ENCODE results near the gene SLC11A2. TPM values are rescaled to one million over a fixed set of nuclear protein-coding genes. Genes with fewer than 3 reads are reported as not detected.
A peak's percentile ranks its signal among the peaks of the same experiment; 100 is the strongest.
"Not testable (repeated sequence)": the region's sequence is repeated elsewhere in the genome, so short reads cannot be mapped to it uniquely, and the experiment has no call there.

SLC11A2 gene
- total RNA-seq, 2 donors from 2014 or later = 76.1 to 94.3 TPM

DNA sequence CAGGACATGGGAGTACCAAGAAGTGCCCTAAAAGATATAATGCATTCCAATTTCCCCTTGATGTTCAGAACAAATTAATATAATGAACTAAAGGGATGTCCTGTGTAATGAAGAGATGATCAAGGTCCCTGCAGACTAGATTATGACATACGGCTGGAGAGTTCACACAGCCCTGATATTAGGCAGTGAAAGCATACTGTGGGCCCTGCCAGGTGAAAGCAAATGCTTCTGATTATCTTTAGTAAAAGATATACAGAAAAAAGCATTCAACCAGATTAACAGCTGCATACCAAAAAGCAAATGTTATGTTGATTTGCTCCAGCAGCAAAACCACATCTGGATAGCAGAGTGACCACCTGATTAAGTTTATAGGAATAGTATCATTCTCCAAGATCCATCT, 61.8 kb downstream of the SLC11A2 start:
- no peak overlapping the region for H3K4me3 Mint-ChIP-seq
- ATAC-seq = no peak
- no peaks in the 10 kb centered on the region for H3K9me3 Mint-ChIP-seq
- H3K4me1 Mint-ChIP-seq (ENCODE audit: low read depth in 2 of 2) = peaks cover 8 to 10% of the 10 kb centered on the region in 2 donors
- no peaks in the 10 kb centered on the region for H3K36me3 Mint-ChIP-seq
- no peak for DNase-seq (ENCODE audit: low spot score)
- H3K27me3 Mint-ChIP-seq = no peaks in the 10 kb centered on the region
- no peak overlapping the region for H3K27ac Mint-ChIP-seq

DNA sequence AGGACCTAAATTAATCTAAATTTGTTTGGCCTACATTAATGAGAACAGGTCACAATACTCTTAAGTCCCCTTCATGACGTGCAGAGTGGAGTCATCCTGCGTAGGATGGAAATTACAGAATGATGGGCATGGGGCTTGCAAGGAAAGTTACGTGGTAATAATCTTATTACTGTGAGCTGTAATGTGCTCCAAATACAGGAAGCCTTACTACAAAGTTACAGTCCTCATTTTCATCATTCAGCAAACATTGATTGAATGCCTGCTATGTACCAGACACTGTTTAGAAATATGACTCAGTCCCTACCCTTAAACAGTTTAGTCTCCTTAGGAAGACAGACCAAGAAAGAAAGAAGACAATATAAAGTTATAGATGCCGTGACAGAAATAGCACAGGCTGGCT, 64.5 kb downstream of the SLC11A2 start:
- H3K36me3 Mint-ChIP-seq = no peaks in the 10 kb centered on the region
- H3K27me3 Mint-ChIP-seq = no peaks in the 10 kb centered on the region
- H3K9me3 Mint-ChIP-seq = no peaks in the 10 kb centered on the region
- H3K4me1 Mint-ChIP-seq (ENCODE audit: low read depth in 2 of 2) = peaks cover 8 to 10% of the 10 kb centered on the region in 2 donors
- ATAC-seq = no peak
- no peak overlapping the region for H3K4me3 Mint-ChIP-seq
- DNase-seq (ENCODE audit: low spot score) = no peak
- H3K27ac Mint-ChIP-seq = no peak overlapping the region

DNA sequence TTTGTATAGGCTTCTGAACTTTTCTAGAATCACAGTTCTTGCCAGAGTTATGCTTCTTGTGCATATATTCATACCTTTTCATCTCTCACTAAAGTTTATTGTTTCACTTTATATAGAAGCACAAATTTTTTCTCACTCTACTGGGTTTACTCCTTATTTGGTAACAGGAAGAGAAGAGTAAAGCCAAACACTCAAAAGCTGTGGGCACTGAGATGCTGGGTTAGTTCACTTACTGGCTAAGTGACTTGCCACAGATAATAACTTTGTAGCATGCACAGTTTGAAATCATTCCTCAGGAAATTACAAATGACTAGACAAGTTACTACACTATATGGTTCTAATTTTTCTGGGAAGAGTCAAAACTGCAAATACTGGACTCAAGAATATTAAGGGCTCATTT, 66.1 kb downstream of the SLC11A2 start:
- Mint-ChIP-seq H3K9me3 (no peaks in the 10 kb centered on the region), H3K27me3 (no peaks in the 10 kb centered on the region), H3K36me3 (no peaks in the 10 kb centered on the region), H3K4me3 (no peak overlapping the region), H3K27ac (no peak overlapping the region), H3K4me1 (ENCODE audit: low read depth in 2 of 2) (peaks cover 8 to 10% of the 10 kb centered on the region in 2 donors)
- DNase-seq (ENCODE audit: low spot score) (no peak), ATAC-seq (peak in 1 of 2 donors; percentile 57)

DNA sequence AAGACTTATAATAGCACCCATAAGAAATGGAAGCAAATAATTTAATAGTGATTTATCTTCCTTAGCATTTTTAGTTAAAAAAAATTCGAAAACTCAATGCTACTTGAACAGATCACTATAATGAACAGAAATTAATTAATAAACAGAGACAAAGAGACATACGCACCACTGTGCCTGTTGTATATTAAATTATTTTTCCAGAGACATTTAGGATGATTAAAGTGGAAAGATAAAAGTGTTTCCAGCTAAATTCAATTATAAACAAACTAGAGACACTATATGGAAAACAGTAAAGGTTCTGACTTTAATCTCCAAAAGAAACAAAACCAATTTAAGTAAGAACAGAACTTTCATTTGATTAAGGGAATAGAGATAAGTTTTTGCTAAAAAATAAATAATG, 70.5 kb downstream of the SLC11A2 start:
- no peak overlapping the region for H3K27ac Mint-ChIP-seq
- ATAC-seq = no peak
- no peaks in the 10 kb centered on the region for H3K27me3 Mint-ChIP-seq
- no peaks in the 10 kb centered on the region for H3K9me3 Mint-ChIP-seq
- peaks cover 7% of the 10 kb centered on the region in 2 donors for H3K4me1 Mint-ChIP-seq (ENCODE audit: low read depth in 2 of 2)
- H3K4me3 Mint-ChIP-seq = no peak overlapping the region
- no peak for DNase-seq (ENCODE audit: low spot score)
- H3K36me3 Mint-ChIP-seq = no peaks in the 10 kb centered on the region

DNA sequence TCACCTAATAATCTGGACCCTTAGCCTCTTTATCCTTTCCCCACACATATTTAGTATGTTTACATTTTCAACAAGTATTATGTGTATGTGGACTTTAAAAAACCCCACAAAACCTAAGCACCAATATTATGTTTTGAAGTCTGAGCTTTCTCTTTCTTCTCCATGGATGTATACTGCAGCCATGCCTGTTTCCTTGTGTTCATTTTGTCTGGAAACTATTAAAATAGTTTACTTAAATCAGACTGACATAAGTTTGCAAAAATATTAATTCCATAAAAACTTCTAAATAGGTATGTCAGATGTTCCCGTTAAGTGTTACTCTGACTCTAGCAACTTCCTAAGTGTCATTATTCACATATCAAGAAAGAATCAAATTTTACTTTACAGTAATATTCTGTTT, 70.9 kb downstream of the SLC11A2 start:
- no peak overlapping the region for H3K4me3 Mint-ChIP-seq
- no peak for DNase-seq (ENCODE audit: low spot score)
- no peaks in the 10 kb centered on the region for H3K36me3 Mint-ChIP-seq
- peaks cover 3 to 4% of the 10 kb centered on the region in 2 donors for H3K4me1 Mint-ChIP-seq (ENCODE audit: low read depth in 2 of 2)
- ATAC-seq = no peak
- H3K27ac Mint-ChIP-seq = no peak overlapping the region
- H3K27me3 Mint-ChIP-seq = no peaks in the 10 kb centered on the region
- H3K9me3 Mint-ChIP-seq = no peaks in the 10 kb centered on the region

DNA sequence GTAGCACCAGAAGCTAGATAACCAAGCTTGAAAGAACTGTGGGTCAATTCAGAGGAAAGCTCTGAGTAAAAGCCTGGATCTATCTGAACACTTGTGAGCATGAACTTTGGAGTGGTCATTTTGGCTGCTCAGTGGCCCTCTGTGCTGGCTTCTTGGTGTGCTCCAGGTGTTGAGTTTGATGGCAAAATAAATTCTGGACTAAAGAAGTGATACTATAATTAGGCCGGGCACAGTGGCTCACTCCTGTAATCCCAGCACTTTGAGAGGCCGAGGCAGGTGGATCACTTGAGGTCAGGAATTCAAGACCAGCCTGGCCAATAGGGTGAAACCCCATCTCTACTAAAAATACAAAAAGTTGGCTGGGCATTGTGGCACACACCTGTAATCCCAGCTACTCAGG, 71.4 kb downstream of the SLC11A2 start:
- not testable (repeated sequence) for H3K4me3 Mint-ChIP-seq; H3K4me1 Mint-ChIP-seq (ENCODE audit: low read depth in 2 of 2); H3K9me3 Mint-ChIP-seq; DNase-seq (ENCODE audit: low spot score); H3K27me3 Mint-ChIP-seq; H3K36me3 Mint-ChIP-seq; H3K27ac Mint-ChIP-seq; ATAC-seq

DNA sequence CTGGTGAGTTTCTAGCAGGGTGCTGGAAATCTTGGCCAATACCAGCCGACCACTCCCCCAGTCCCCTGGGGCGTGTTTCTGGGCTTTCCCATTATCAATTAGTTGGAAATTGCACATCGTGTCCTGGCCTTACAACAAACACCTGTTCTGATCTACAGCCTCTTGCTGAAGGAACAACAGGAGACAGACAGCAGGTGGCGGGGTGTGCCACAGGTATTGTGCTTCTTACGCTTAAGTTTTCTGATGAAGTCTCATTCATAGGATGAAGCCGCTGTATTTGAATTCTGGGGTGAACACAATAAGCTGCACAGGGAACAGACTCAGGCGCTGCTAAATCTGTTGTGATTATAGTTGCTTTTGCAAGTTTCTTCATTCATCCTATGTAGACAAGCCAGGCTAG, 73.1 kb downstream of the SLC11A2 start:
- no peaks in the 10 kb centered on the region for H3K4me1 Mint-ChIP-seq (ENCODE audit: low read depth in 2 of 2)
- ATAC-seq = no peak
- no peaks in the 10 kb centered on the region for H3K27me3 Mint-ChIP-seq
- no peaks in the 10 kb centered on the region for H3K36me3 Mint-ChIP-seq
- H3K9me3 Mint-ChIP-seq = no peaks in the 10 kb centered on the region
- no peak for DNase-seq (ENCODE audit: low spot score)
- H3K27ac Mint-ChIP-seq = no peak overlapping the region
- no peak overlapping the region for H3K4me3 Mint-ChIP-seq

DNA sequence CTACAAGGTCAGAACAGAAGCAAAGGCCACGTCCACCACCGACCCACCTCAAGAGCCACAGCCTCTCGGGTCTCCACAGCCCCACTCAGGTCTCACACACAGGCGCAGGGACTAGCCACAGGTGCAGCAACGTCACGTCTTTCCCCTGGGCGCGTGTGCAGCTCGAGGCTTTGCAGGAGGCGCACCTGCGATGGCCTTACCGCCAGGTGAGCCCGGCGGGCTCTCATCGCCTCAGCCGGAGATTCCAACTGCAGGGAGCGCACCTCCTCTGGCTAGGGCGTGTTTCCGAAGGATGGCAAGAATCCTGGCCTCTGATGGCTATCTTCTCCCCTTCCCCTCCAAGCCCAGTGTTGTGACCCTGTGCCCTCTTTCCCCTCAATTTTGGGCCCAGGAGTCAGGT, 73.7 kb downstream of the SLC11A2 start, which contains the start of gene HIGD1C:
Gene HIGD1C (plus strand): TSS at position 35 of the 400 bp plus-strand sequence. CDS start 1,455 bp downstream, outside the sequence.
- no peak within 1 kb of the TSS for H3K4me3 Mint-ChIP-seq
- H3K27ac Mint-ChIP-seq = no peak within 1 kb of the TSS
- no peaks in the 10 kb centered on the region for H3K9me3 Mint-ChIP-seq

DNA sequence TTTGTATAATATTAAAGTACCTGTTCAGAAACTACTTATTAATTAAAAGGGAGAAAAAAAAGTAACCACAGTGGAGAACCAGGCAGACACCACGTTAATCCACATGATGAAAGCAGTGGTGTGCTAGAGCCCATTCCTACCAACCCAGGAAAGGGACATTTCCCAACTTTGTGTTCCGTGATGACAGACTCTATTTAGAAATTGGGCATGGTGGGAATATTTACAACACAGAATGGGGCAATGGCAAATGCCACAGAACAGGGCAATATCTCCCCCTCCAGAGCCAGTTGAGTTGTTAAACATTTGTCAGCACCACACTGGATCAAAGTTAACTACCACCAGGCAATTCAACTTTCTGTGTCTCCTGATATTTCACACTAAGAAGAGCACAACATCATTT, 75.1 kb downstream of the SLC11A2 start:
- Mint-ChIP-seq H3K4me3 (no peak overlapping the region), H3K9me3 (no peaks in the 10 kb centered on the region), H3K36me3 (no peaks in the 10 kb centered on the region), H3K4me1 (ENCODE audit: low read depth in 2 of 2) (no peaks in the 10 kb centered on the region), H3K27me3 (no peaks in the 10 kb centered on the region), H3K27ac (no peak overlapping the region)
- no peak for DNase-seq (ENCODE audit: low spot score)
- no peak for ATAC-seq

More for the DNA sequence above, 73.7 kb downstream of the SLC11A2 start, which contains the start of gene HIGD1C:
- no peak for DNase-seq (ENCODE audit: low spot score)
- no peak for ATAC-seq
- H3K27me3 Mint-ChIP-seq = no peaks in the 10 kb centered on the region
- no peaks in the 10 kb centered on the region for H3K36me3 Mint-ChIP-seq
- H3K4me1 Mint-ChIP-seq (ENCODE audit: low read depth in 2 of 2) = no peaks in the 10 kb centered on the region

DNA sequence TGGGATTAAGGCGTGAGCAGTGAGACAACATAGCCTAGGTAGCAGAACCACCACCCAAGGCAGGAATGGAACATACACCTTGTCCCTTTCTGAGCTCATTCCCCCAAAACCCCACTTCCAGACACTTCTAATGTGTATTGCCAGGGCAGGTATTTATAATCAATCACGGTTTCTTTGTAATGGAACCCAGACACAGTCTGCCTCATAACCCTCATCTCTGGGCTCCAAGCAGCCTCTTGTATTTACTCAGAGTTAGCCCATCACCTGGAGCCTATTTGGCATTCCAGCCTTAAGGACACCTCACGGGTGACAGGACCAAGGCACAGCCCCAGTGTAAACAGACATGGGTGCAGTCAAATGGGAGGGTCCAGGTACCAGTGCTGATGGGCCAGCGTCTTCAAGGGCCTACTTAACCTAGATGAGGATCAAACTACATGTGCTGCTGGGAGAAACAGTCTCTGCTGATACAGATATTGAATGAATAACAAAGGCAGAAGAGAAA, 76.3 kb downstream of the SLC11A2 start:
- Mint-ChIP-seq H3K27ac (no peak overlapping the region), H3K4me3 (no peak overlapping the region), H3K36me3 (no peaks in the 10 kb centered on the region), H3K27me3 (no peaks in the 10 kb centered on the region), H3K9me3 (no peaks in the 10 kb centered on the region), H3K4me1 (ENCODE audit: low read depth in 2 of 2) (no peaks in the 10 kb centered on the region)
- DNase-seq (ENCODE audit: low spot score) = no peak
- ATAC-seq = no peak

DNA sequence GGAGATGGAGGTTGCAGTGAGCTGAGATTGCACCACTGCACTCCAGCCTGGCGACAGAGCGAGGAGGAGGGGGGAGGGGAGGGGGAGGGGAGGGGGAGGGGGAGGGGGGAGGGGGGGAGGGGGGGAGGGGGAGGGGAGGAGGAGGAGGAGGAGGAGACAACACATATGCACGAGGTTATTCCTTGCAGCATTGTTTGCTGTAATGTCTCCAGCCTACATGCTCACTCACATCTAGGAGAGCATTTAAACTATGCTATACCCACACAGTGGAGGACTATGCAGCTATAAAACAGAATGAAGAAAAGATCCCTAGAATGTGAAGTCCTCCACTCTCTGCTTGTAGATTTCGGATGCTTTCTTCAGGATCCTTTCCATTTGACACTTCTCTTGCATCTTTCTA, 77.4 kb downstream of the SLC11A2 start:
- no peak overlapping the region for H3K4me3 Mint-ChIP-seq
- no peak for ATAC-seq
- no peak overlapping the region for H3K27ac Mint-ChIP-seq
- DNase-seq (ENCODE audit: low spot score) = no peak
- H3K4me1 Mint-ChIP-seq (ENCODE audit: low read depth in 2 of 2) = no peaks in the 10 kb centered on the region
- no peaks in the 10 kb centered on the region for H3K9me3 Mint-ChIP-seq
- peaks cover 1% of the 10 kb centered on the region for H3K36me3 Mint-ChIP-seq
- no peaks in the 10 kb centered on the region for H3K27me3 Mint-ChIP-seq

DNA sequence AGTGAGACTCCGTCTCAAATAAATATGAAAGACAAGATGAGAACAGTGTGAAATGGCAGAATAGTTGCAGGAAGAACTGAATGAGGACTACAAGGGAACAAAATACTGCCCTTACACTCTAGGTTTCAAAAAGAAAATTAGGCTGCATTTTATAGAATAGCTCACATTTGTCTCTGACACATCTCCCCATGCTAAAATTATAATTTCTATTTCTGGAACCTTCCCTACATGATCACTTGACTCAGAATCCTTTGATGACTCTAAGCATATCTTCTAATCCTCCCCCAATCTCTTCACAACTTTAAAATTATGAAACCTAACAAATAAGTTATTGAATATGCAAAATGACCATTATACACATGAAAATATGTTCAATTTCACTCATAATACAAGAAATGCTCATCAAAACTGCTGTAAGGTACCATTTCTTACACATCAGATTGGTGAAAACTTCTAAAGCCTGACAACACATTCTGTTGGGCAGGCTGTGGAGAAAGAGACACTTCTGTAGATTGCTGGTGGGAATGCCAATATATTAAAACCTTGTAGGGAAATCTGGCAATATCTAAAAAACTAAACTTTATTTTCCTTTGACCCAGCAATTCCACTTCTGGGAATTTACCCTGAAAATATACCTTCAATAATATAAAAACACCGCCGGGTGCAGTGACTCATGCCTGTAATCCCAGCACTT, 78.1 kb downstream of the SLC11A2 start:
- Mint-ChIP-seq H3K4me3 (no peak overlapping the region), H3K9me3 (no peaks in the 10 kb centered on the region), H3K4me1 (ENCODE audit: low read depth in 2 of 2) (no peaks in the 10 kb centered on the region), H3K36me3 (peaks cover 4% of the 10 kb centered on the region), H3K27ac (no peak overlapping the region), H3K27me3 (no peaks in the 10 kb centered on the region)
- DNase-seq (ENCODE audit: low spot score) (no peak), ATAC-seq (no peak)

DNA sequence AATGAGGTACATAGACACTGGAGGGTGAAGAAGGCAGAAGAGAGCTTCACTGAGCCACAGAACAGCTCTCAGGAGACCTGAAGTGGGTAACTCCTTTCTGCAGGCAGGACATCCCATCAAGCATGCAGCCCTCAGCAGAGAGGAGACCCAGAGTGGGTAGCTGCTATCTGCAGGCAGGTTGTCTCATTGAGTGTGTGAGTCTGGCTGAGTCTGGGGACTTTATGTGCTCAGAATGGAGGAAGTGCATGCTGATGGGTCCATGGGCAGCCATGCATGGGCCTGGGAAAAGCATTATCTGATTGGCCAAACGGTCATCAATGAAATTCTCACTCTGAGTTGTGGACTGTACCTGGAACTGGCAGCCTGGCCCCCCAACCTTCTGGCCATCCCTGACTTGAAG, 88.5 kb downstream of the SLC11A2 start:
- Mint-ChIP-seq H3K4me3 (no peak overlapping the region), H3K36me3 (no peaks in the 10 kb centered on the region), H3K27ac (no peak overlapping the region), H3K4me1 (ENCODE audit: low read depth in 2 of 2) (peaks cover 4 to 14% of the 10 kb centered on the region in 2 donors), H3K9me3 (no peaks in the 10 kb centered on the region), H3K27me3 (no peaks in the 10 kb centered on the region)
- no peak for ATAC-seq
- DNase-seq (ENCODE audit: low spot score) = no peak

DNA sequence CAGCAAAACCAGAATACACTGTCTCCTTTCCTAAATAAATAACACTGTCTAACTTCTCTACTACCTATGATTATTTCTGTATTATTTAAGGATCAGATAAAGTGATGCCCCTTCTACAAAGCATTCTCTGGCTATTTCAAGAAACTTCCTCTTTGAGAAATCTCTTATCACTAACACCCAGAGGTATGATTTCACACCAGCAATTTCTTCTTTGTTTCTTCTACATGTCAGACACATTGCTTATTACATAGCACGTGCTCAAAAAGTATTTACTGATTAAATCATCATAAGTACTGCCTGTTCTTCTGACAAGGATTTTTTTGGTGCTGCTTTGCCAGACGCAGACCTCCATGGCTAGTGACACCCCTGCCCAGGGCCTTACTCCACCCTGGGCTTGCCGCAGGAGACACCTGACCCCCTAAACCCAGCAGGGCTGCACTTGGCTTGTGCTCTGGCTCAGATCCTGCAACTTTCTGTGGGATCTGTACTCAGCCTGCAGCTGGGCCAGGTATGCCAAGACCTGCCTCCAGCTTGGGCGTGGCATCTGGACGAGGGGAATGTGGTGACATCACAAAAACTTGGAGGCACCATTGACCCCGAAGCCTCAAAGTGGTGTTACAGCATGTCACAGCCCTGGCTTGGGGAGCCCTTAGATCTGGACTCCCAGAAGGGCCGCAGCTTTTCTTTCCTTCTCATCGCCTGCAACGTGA, 89.2 kb downstream of the SLC11A2 start:
- H3K4me1 Mint-ChIP-seq (ENCODE audit: low read depth in 2 of 2) = peaks cover 4 to 17% of the 10 kb centered on the region in 2 donors
- ATAC-seq = no peak

More for the DNA sequence above, 89.2 kb downstream of the SLC11A2 start:
- no peak overlapping the region for H3K4me3 Mint-ChIP-seq
- no peaks in the 10 kb centered on the region for H3K9me3 Mint-ChIP-seq
- no peaks in the 10 kb centered on the region for H3K27me3 Mint-ChIP-seq
- no peaks in the 10 kb centered on the region for H3K36me3 Mint-ChIP-seq
- H3K27ac Mint-ChIP-seq = no peak overlapping the region
- no peak for DNase-seq (ENCODE audit: low spot score)

Data from natural killer cell treated with Interleukin-12 subunit alpha and Interleukin-12 subunit beta and Interleukin-15 and Interleukin-18, amount 100 ng/mL, for 72 hours (primary cell).